ENCODE measurements around the gene RAMP1. TPM values are rescaled to one million over a fixed set of nuclear protein-coding genes. Genes with fewer than 3 reads are reported as not detected.

The RAMP1 gene
- total RNA-seq: 1 to 10 TPM; 4.9 TPM

DNA sequence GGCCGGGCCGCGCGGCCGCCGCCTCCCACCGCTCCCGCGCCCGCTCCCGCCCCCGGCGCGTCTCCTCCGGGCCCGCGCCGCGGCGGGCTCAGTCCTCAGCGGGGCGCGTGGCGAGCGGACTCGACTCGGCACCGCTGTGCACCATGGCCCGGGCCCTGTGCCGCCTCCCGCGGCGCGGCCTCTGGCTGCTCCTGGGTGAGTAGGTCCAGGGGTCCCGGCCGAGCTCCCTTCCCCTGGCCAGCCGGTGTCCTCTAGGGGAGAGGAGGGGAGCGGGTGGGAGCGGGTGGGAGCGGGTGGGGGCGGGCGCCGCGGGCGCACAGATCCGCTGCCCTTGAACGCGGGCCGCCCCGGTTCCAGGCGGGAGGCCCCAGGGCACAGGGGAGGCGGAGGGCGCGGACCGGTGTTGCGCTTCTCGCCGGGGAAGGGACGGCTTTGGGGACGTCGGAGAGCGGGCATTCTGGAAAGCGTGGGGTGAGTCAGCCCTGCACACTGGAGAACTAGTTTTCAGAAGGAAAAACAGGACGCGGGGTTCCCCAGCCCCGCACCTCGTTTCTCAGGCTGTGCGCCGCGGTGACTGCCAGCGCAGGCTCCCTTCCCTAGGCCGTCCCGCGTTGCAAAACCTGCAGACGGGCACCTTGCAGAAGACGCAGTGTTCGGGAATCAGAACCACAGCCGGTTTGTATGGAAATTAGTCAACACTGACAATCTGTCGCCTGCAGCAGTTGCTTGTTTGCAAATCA lies at the start of gene RAMP1:
RAMP1 (plus strand) TSS at position 91 of the 740 bp plus-strand sequence; CDS start at position 144, 53 bp downstream.
- Mint-ChIP-seq H3K27me3 (peaks cover 51% of the 10 kb centered on the region), H3K27ac (peak within 1 kb of the TSS; percentile 21), H3K4me3 (peak within 1 kb of the TSS; percentile 66), H3K36me3 (ENCODE audit: low read depth) (peaks cover 3% of the 10 kb centered on the region), H3K9me3 (no peaks in the 10 kb centered on the region), H3K4me1 (peaks cover 21% of the 10 kb centered on the region)
- DNase-seq: no peak
- ChIA-PET POLR2A (no interaction called here), CTCF (no interaction called here)

GRCh38 chr2:237815637-237816036 lies 43.8 kb upstream of the RAMP1 start:
- ChIA-PET POLR2A (no interaction called here), CTCF (interaction anchor here (1.1 kb wide), 1 partner anchor 143 kb away, joined by 3 read pairs; no protein-coding TSS in a partner anchor)

GRCh38 chr2:237816531-237816930 lies 42.9 kb upstream of the RAMP1 start:
- no peaks in the 10 kb centered on the region for H3K36me3 Mint-ChIP-seq (ENCODE audit: low read depth)
- ChIA-PET POLR2A (interaction anchor here (0.7 kb wide), 1 partner anchor 21 kb away, joined by 3 read pairs; no protein-coding TSS in a partner anchor), CTCF (interaction anchor here (1.1 kb wide), 1 partner anchor 42 kb away, joined by 3 read pairs; no protein-coding TSS in a partner anchor)
- H3K4me3 Mint-ChIP-seq: no peak overlapping the region
- peaks cover 8% of the 10 kb centered on the region for H3K4me1 Mint-ChIP-seq
- no peak overlapping the region for H3K27ac Mint-ChIP-seq
- no peaks in the 10 kb centered on the region for H3K9me3 Mint-ChIP-seq
- H3K27me3 Mint-ChIP-seq: peaks cover 4% of the 10 kb centered on the region
- no peak for DNase-seq

More at GRCh38 chr2:237815637-237816036, 43.8 kb upstream of the RAMP1 start:
- Mint-ChIP-seq H3K4me1 (peaks cover 8% of the 10 kb centered on the region), H3K9me3 (no peaks in the 10 kb centered on the region), H3K27me3 (peaks cover 4% of the 10 kb centered on the region), H3K27ac (no peak overlapping the region), H3K36me3 (ENCODE audit: low read depth) (no peaks in the 10 kb centered on the region), H3K4me3 (no peak overlapping the region)
- DNase-seq: no peak

- no peak overlapping the region for H3K4me3 Mint-ChIP-seq
- POLR2A ChIA-PET: no interaction called here
- H3K27me3 Mint-ChIP-seq: no peaks in the 10 kb centered on the region
- H3K9me3 Mint-ChIP-seq: no peaks in the 10 kb centered on the region
- CTCF ChIA-PET: no interaction called here
- no peak for DNase-seq
- no peaks in the 10 kb centered on the region for H3K36me3 Mint-ChIP-seq (ENCODE audit: low read depth)
- H3K27ac Mint-ChIP-seq: no peak overlapping the region
- peaks cover 8% of the 10 kb centered on the region for H3K4me1 Mint-ChIP-seq
Observed at GRCh38 chr2:237818066-237818473, 41.4 kb upstream of the RAMP1 start.

- Mint-ChIP-seq H3K4me1 (peaks cover 8% of the 10 kb centered on the region), H3K4me3 (no peak overlapping the region), H3K36me3 (ENCODE audit: low read depth) (no peaks in the 10 kb centered on the region), H3K27me3 (no peaks in the 10 kb centered on the region), H3K9me3 (no peaks in the 10 kb centered on the region), H3K27ac (no peak overlapping the region)
- ChIA-PET CTCF (no interaction called here), POLR2A (no interaction called here)
- no peak for DNase-seq
Observed at GRCh38 chr2:237819231-237819630, 40.2 kb upstream of the RAMP1 start.

DNA sequence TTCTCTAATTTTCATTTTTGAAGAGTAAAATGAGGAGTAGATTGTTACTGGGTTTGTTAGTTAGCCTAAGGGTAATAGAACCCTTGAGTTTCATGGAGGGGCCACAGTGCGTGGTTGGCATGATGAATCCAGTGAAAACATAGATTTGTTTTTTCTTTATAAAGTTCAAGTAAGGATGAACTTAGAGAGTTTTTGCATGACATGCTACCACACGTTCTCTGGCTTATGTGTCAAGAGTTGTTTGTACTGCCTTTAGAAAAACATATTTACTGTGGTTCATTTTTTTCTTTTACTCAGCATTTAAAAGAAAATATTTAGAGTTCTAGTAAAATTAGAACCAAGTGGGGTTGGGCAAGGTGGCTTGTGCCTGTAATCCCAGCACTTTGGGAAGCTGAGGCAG lies 39.0 kb upstream of the RAMP1 start:
- CTCF ChIA-PET: interaction anchor here (0.6 kb wide), 1 partner anchor 403 kb away, joined by 3 read pairs; no protein-coding TSS in a partner anchor
- H3K4me1 Mint-ChIP-seq: peaks cover 8% of the 10 kb centered on the region
- no peaks in the 10 kb centered on the region for H3K9me3 Mint-ChIP-seq
- H3K27ac Mint-ChIP-seq: no peak overlapping the region
- no peaks in the 10 kb centered on the region for H3K36me3 Mint-ChIP-seq (ENCODE audit: low read depth)
- POLR2A ChIA-PET: interaction anchor here (0.7 kb wide), 1 partner anchor 1264 kb away, joined by 4 read pairs; no protein-coding TSS in a partner anchor
- H3K27me3 Mint-ChIP-seq: no peaks in the 10 kb centered on the region
- DNase-seq: no peak
- H3K4me3 Mint-ChIP-seq: no peak overlapping the region

GRCh38 chr2:237823544-237823943 lies 35.9 kb upstream of the RAMP1 start:
- H3K36me3 Mint-ChIP-seq (ENCODE audit: low read depth): no peaks in the 10 kb centered on the region
- H3K9me3 Mint-ChIP-seq: no peaks in the 10 kb centered on the region
- POLR2A ChIA-PET: no interaction called here
- H3K27me3 Mint-ChIP-seq: no peaks in the 10 kb centered on the region
- peaks cover 3% of the 10 kb centered on the region for H3K4me1 Mint-ChIP-seq
- DNase-seq: no peak
- H3K4me3 Mint-ChIP-seq: no peak overlapping the region
- CTCF ChIA-PET: no interaction called here
- H3K27ac Mint-ChIP-seq: no peak overlapping the region

DNA sequence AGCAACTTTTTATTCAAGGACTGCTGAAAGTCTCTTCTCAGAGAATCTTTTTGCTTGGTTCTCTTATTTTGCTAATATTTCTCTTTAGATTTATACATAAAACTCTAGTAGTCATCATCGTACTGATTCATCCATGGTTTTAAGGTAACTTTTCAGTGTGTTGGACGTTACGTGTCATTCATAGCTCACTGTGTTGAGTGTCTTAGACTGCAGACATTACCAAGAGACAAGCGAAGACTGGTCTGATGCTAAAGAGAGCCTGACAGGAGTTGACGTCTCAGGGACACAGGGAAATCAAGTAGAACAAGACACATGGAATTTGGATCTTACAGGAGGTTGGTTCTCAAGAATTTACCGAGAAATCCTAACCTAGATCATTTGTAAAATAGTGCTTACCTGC lies 35.3 kb upstream of the RAMP1 start:
- POLR2A ChIA-PET: no interaction called here
- DNase-seq: no peak
- Mint-ChIP-seq H3K27me3 (no peaks in the 10 kb centered on the region), H3K27ac (no peak overlapping the region), H3K9me3 (no peaks in the 10 kb centered on the region), H3K4me1 (peaks cover 2% of the 10 kb centered on the region), H3K36me3 (ENCODE audit: low read depth) (no peaks in the 10 kb centered on the region), H3K4me3 (no peak overlapping the region)
- CTCF ChIA-PET: interaction anchor here (1.0 kb wide), 1 partner anchor 8 kb away, joined by 3 read pairs; no protein-coding TSS in a partner anchor

- Mint-ChIP-seq H3K27ac (no peak overlapping the region), H3K4me1 (no peaks in the 10 kb centered on the region), H3K27me3 (no peaks in the 10 kb centered on the region), H3K36me3 (ENCODE audit: low read depth) (no peaks in the 10 kb centered on the region), H3K4me3 (no peak overlapping the region), H3K9me3 (no peaks in the 10 kb centered on the region)
- no peak for DNase-seq
- CTCF ChIA-PET: interaction anchor here (0.6 to 1.4 kb wide), 3 partner anchors 31 to 1859 kb away, joined by 3 to 4 read pairs (median 3); no protein-coding TSS in a partner anchor
- POLR2A ChIA-PET: interaction anchor here (0.6 kb wide), 1 partner anchor 74 kb away, joined by 3 read pairs; no protein-coding TSS in a partner anchor
Observed at GRCh38 chr2:237827421-237827987, 31.9 kb upstream of the RAMP1 start.

DNA sequence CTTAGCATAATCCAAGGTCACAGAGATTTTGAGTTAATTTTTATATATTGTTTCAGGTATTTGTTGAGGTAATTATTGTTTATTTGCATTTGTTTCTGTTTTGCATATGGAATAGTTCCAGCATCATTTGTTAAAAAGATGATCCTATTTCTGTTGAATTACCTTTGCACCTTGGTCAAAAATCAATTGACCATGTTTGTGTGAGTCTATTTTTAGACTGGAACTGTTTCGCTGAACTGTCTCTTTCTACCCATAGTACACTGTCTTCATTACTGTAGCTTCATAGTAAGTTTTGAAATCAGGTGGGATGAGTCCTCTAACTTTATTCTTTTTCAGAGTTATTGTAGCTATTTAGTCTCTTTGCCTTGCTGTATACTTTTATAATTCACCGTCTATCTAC lies 28.9 kb upstream of the RAMP1 start:
- no peak overlapping the region for H3K4me3 Mint-ChIP-seq
- no peak for DNase-seq
- H3K9me3 Mint-ChIP-seq: no peaks in the 10 kb centered on the region
- H3K27ac Mint-ChIP-seq: no peak overlapping the region
- ChIA-PET POLR2A (no interaction called here), CTCF (no interaction called here)
- H3K4me1 Mint-ChIP-seq: no peaks in the 10 kb centered on the region
- no peaks in the 10 kb centered on the region for H3K27me3 Mint-ChIP-seq
- H3K36me3 Mint-ChIP-seq (ENCODE audit: low read depth): no peaks in the 10 kb centered on the region

- ChIA-PET CTCF (no interaction called here), POLR2A (interaction anchor here (0.6 kb wide), 1 partner anchor 577 kb away, joined by 4 read pairs; no protein-coding TSS in a partner anchor)
- no peak overlapping the region for H3K4me3 Mint-ChIP-seq
- H3K36me3 Mint-ChIP-seq (ENCODE audit: low read depth): no peaks in the 10 kb centered on the region
- no peaks in the 10 kb centered on the region for H3K27me3 Mint-ChIP-seq
- H3K9me3 Mint-ChIP-seq: no peaks in the 10 kb centered on the region
- H3K27ac Mint-ChIP-seq: no peak overlapping the region
- DNase-seq: no peak
- H3K4me1 Mint-ChIP-seq: no peaks in the 10 kb centered on the region
Observed at GRCh38 chr2:237833546-237833945, 25.9 kb upstream of the RAMP1 start.

DNA sequence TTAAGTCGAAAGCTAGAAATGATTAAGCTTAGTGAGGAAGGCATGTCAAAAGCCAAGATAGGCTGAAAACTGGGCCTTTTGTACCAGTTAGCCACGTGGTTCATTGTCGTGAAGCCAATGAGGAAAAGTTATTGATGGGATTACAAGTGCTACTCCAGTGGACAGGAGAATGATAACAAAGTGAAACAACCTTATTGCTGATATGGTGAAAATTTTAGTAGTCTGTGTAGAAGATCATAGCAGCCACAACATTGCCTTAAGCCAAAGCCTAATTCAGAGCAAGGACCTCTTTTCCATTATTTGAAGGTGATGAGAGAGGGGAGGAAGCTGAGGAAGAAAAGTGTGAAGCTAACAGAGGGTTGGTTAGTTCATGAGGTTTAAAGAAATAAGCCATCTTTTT lies 24.1 kb upstream of the RAMP1 start:
- POLR2A ChIA-PET: no interaction called here
- DNase-seq: no peak
- Mint-ChIP-seq H3K36me3 (ENCODE audit: low read depth) (no peaks in the 10 kb centered on the region), H3K9me3 (no peaks in the 10 kb centered on the region), H3K27ac (no peak overlapping the region), H3K4me1 (no peaks in the 10 kb centered on the region), H3K27me3 (no peaks in the 10 kb centered on the region), H3K4me3 (no peak overlapping the region)
- CTCF ChIA-PET: no interaction called here

GRCh38 chr2:237841051-237841450 lies 18.4 kb upstream of the RAMP1 start:
- CTCF ChIA-PET: no interaction called here
- POLR2A ChIA-PET: no interaction called here
- Mint-ChIP-seq H3K27me3 (peaks cover 11% of the 10 kb centered on the region), H3K4me3 (no peak overlapping the region), H3K36me3 (ENCODE audit: low read depth) (no peaks in the 10 kb centered on the region), H3K9me3 (peaks cover 7% of the 10 kb centered on the region), H3K4me1 (no peaks in the 10 kb centered on the region), H3K27ac (no peak overlapping the region)
- no peak for DNase-seq
